Upper lobe of left lung (tissue), 6 donors: ENCODE results near the gene FAM187B. TPM values are rescaled to one million over a fixed set of nuclear protein-coding genes. Genes with fewer than 3 reads are reported as not detected.

Source experiments
- ATAC-seq, 2 donors: fragments of 200-7000 bp; cut with Tn5 transposase; one replicate each; pipeline ENCODE4 v1.9.1; 2022; ENCODE audit warnings: mild to moderate bottlenecking in 2 of 2, moderate library complexity in 2 of 2; ENCODE audit not compliant: low FRiP score in 2 of 2
- DNase-seq, 2 donors: peaks; one replicate each; pipeline ENCODE4 v3.0.0-alpha.2; 2019 to 2020
- H3K27ac ChIP-seq, 4 donors: fragments of 200-600 bp; sonication (generic); one replicate each; pipeline ENCODE4 v1.5.1; 2016 to 2019
- H3K27me3 ChIP-seq, 4 donors: fragments of 200-600 bp; sonication (generic); one replicate each; pipeline ENCODE4 v1.5.1; 2017 to 2019
- H3K36me3 ChIP-seq, 4 donors: fragments of 200-600 bp; sonication (generic); one replicate each; pipeline ENCODE4 v1.5.1; 2016 to 2019
- H3K4me1 ChIP-seq, 4 donors: fragments of 200-600 bp; sonication (generic); one replicate each; pipeline ENCODE4 v1.5.1; 2018 to 2019
- H3K4me3 ChIP-seq, 4 donors: fragments of 200-600 bp; sonication (generic); one replicate each; pipeline ENCODE4 v1.5.1; 2017 to 2019; ENCODE audit warnings: mild to moderate bottlenecking in 2 of 4, moderate library complexity in 1 of 4
- H3K9me3 ChIP-seq, 4 donors: fragments of 200-600 bp; sonication (generic); one replicate each; pipeline ENCODE4 v1.5.1; 2018 to 2019
- EP300 ChIP-seq, 4 donors: sonication (generic); formaldehyde crosslinking; IDR thresholded peaks; one replicate each; pipeline ENCODE4 v1.5.1; 2017; ENCODE audit warnings: antibody characterized with exemption in 4 of 4, control low read depth in 2 of 4
- POLR2A ChIP-seq, 4 donors: fragments of 450-650 bp; IDR thresholded peaks; one replicate each; pipeline ENCODE4 v1.5.1; 2016 to 2017; ENCODE audit warnings: antibody characterized with exemption in 4 of 4, mild to moderate bottlenecking in 2 of 4
- POLR2AphosphoS5 ChIP-seq, 2 donors: sonication (generic); formaldehyde crosslinking; IDR thresholded peaks; one replicate each; pipeline ENCODE4 v1.5.1; 2017; ENCODE audit warnings: antibody characterized with exemption in 2 of 2
- WGBS, 2 donors: methylation state at CpG; one replicate each; pipeline ENCODE4 v1.1.5; 2017 to 2018; 5-methylcytosine and 5-hydroxymethylcytosine counted together
- total RNA-seq, 6 donors: library from RNA; depleted of rRNA in 4 of 6; stranded (reverse); fragments of >200 nt in 4 of 6; gene quantifications; one replicate each; pipeline versions ENCODE4 v1.1.0 to v1.2.1, GENCODE V29; 2016 to 2021
- TF ChIP-seq, protein P1 (sequence below), 6 experiments: fragments of 450-650 bp in 4 of 6; fragments of 200-600 bp in 2 of 6; sonication (generic) in 2 of 6; IDR thresholded peaks; one replicate each; pipeline ENCODE4 v1.5.1; 2016 to 2019; ENCODE audit warnings: antibody characterized with exemption in 6 of 6
- donor health status: DM: no; HTN: no; CAD: no; lungs with moderate emphysema.
- donor health status: DM: no; HTN: yes; CAD: no; lungs with severe emphysema.

Gene FAM187B
- total RNA-seq, 6 donors from 2014 or later: not detected

DNA sequence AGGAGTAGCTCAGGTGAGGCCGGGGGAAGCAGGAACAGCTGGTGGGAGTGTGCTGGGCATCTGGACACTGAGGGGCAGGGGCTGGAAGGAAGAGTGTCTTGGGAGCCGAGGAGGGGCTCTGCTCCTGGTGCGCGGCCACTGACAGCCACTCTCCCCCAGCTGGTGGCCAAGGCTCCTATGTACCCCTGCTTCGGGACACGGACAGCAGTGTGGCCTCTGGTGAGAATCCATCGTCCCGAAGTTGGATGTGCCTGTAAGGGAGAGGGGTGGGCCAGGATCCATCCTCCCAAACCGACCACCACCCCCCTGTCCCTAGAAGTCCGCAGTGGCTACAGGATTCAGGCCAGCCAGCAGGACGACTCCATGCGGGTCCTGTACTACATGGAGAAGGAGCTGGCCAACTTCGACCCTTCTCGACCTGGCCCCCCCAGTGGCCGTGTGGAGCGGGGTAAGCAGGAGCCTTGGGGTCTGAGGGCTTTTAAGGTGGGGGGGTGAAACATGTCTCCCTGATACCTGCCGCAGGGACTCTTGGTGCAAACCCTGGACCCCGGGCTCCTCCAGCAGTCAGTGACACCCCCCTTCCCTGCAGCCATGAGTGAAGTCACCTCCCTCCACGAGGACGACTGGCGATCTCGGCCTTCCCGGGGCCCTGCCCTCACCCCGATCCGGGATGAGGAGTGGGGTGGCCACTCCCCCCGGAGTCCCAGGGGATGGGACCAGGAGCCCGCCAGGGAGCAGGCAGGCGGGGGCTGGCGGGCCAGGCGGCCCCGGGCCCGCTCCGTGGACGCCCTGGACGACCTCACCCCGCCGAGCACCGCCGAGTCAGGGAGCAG lies 38.2 kb upstream of the FAM187B start:
- Histone ChIP-seq H3K36me3 (peaks cover 7 to 32% (median 19%) of the 10 kb centered on the region in 4 donors), H3K9me3 (no peaks in the 10 kb centered on the region), H3K4me3 (peak overlapping the region; percentile 48 to 89 (median 84)), H3K27me3 (no peaks in the 10 kb centered on the region), H3K27ac (peak overlapping the region; percentile 88 to 97 (median 92)), H3K4me1 (peaks cover 29 to 45% (median 38%) of the 10 kb centered on the region in 4 donors)
- DNase-seq: peak in 1 of 2 donors; percentile 87
- ATAC-seq: peak in 1 of 2 donors; percentile 21
- WGBS, 2 donors: 70% methylated on average over 19 of the region's 39 CpGs; no CpG with 5 or more reads in 1 of the 2 donors
- TF ChIP-seq, protein P1, sequence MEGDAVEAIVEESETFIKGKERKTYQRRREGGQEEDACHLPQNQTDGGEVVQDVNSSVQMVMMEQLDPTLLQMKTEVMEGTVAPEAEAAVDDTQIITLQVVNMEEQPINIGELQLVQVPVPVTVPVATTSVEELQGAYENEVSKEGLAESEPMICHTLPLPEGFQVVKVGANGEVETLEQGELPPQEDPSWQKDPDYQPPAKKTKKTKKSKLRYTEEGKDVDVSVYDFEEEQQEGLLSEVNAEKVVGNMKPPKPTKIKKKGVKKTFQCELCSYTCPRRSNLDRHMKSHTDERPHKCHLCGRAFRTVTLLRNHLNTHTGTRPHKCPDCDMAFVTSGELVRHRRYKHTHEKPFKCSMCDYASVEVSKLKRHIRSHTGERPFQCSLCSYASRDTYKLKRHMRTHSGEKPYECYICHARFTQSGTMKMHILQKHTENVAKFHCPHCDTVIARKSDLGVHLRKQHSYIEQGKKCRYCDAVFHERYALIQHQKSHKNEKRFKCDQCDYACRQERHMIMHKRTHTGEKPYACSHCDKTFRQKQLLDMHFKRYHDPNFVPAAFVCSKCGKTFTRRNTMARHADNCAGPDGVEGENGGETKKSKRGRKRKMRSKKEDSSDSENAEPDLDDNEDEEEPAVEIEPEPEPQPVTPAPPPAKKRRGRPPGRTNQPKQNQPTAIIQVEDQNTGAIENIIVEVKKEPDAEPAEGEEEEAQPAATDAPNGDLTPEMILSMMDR (IDR thresholded peaks at IDR 0.05): no peak
- TF ChIP-seq POLR2A (IDR thresholded peaks at IDR 0.05): no peak
- no peak for TF ChIP-seq EP300 (IDR thresholded peaks at IDR 0.05)
- TF ChIP-seq POLR2AphosphoS5 (IDR thresholded peaks at IDR 0.05): no peak

DNA sequence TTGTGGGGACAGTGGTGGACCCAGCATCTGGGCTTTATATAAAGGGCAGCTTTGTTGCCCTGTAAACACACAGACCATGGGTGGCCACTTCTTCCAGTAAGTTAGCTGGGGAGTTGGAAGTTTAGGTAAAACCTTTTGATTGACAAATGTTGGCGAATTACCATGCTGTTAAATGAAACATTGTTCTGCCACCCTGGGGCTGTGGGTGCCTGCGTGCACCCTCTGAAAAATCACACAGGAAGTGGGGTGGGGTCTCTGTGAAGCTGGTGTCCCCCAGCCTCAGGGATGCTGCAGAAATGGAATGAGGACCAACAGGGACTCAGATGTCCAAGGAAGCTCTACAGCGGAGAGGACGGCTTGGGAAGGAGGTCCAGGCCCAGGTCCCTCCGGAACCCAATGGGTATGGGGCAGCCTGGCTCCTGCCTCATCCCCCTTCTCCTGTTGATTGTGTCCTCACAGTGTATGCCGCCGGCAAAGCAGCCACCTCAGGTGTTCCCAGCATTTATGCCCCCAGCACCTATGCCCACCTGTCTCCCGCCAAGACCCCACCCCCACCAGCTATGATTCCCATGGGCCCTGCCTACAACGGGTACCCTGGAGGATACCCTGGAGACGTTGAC lies 37.5 kb upstream of the FAM187B start:
- DNase-seq (peak in 1 of 2 donors; percentile 19), ATAC-seq (no peak)
- Histone ChIP-seq H3K9me3 (no peaks in the 10 kb centered on the region), H3K36me3 (peaks cover 4 to 25% (median 12%) of the 10 kb centered on the region in 4 donors), H3K27ac (peak overlapping the region in 3 of 4 donors; percentile 88 to 97 (median 94)), H3K4me3 (no peak overlapping the region), H3K4me1 (peaks cover 29 to 43% (median 36%) of the 10 kb centered on the region in 4 donors), H3K27me3 (no peaks in the 10 kb centered on the region)
- TF ChIP-seq POLR2AphosphoS5 (IDR thresholded peaks at IDR 0.05): no peak
- TF ChIP-seq EP300 (IDR thresholded peaks at IDR 0.05): no peak
- 86 to 88% methylated on average over 9 to 10 of the region's 10 CpGs for WGBS, 2 donors

DNA sequence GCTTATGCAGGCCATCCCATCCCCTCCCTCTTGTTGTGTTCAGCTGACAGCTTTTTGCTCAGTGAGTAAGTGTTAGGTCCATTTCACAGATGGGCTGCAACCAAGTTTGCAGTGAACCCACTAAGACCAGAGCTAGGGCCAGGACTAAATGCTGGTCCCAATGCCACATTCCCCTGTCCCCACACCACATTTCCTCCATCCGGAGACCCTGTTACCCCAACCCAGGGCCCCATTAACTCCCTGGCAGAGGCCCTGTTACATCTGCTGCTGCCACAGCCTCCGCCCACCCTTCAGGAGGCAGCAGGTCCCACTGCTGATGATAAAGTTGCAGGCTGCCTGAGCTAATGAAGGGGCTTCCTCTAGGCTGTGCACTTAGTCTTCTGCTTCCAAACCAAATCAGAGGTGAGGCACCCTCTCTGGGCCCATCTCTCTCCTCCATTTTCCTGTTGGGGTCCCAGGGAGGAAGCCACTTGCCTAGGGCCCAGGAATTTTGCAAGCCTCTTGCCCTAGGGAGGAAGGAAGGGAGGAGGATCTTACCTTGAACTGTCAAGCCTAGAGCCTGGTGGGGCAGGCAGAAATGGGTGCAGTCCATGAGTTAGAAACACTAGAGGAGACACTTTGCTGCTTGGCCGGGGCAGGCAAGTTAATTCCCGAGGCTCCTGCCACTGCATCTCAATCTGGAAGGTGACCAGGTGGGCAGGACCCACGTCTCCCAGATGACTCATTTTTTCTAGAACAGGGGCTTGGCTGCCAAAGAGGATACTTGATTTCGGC lies 36.8 kb upstream of the FAM187B start:
- DNase-seq (peak in 1 of 2 donors; percentile 26), ATAC-seq (no peak)
- Histone ChIP-seq H3K27me3 (no peaks in the 10 kb centered on the region), H3K9me3 (no peaks in the 10 kb centered on the region), H3K36me3 (peaks cover 0 to 18% (median 5%) of the 10 kb centered on the region in 4 donors), H3K27ac (peak overlapping the region in 2 of 4 donors; percentile 58 to 97), H3K4me3 (no peak overlapping the region), H3K4me1 (peaks cover 29 to 41% (median 35%) of the 10 kb centered on the region in 4 donors)
- WGBS, 2 donors: 50 to 55% methylated on average over 6 of the region's 6 CpGs
- TF ChIP-seq POLR2A (IDR thresholded peaks at IDR 0.05) (no peak), EP300 (IDR thresholded peaks at IDR 0.05) (no peak), POLR2AphosphoS5 (IDR thresholded peaks at IDR 0.05) (no peak)
- TF ChIP-seq, protein P1 (IDR thresholded peaks at IDR 0.05): no peak

DNA sequence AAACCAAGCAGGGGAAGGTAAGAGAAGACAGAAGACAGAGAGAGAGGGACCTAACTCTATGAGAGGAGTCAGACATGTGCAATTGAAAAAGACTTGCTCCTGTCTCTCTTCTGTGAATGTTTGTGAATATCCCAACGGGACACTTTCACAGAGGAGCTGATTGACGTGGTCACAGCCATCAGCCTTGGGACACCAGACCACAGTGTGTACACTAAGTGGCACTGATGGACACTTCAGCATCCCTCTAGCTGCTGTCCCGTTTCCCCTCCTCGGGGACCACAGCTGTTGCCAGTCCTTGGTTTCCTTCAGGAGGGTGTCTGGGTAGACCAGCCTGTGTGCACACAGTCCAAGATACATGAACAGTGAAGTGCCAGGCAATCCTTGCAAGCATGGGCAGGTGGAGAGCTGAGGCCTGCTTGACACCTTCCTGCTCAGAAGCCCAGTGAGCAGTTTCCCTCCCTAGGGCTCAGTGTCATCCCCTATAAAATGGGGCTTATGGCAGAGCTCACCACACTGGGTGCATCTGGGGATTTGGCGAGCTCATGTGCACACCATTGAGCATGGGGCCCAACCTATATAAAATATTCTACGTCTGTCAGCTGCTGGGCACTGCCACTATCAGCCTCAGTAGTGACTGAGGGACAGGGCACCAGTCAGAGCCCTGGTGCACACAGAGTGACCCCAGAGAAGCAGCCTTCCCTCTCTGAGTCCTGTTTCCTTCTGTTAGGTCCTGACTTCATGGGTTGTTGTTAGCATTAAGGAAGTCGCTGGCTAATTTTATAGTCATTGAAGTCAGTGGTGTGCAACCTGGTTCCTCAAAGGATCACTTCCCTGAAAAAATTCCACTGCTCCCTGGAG lies 36.0 kb upstream of the FAM187B start:
- DNase-seq (peak in 1 of 2 donors; percentile 18), ATAC-seq (no peak)
- Histone ChIP-seq H3K27me3 (no peaks in the 10 kb centered on the region), H3K4me1 (peaks cover 20 to 33% (median 28%) of the 10 kb centered on the region in 4 donors), H3K27ac (peak overlapping the region in 1 of 4 donors; percentile 58), H3K36me3 (peaks cover 0 to 16% (median 4%) of the 10 kb centered on the region in 4 donors), H3K9me3 (no peaks in the 10 kb centered on the region), H3K4me3 (no peak overlapping the region)
- TF ChIP-seq POLR2AphosphoS5 (IDR thresholded peaks at IDR 0.05) (no peak), POLR2A (IDR thresholded peaks at IDR 0.05) (no peak), EP300 (IDR thresholded peaks at IDR 0.05) (no peak)
- TF ChIP-seq, protein P1 (IDR thresholded peaks at IDR 0.05): no peak
- WGBS, 2 donors: 68% methylated on average over 5 to 7 of the region's 7 CpGs
